HepG2 (cell line): Measurements from ENCODE around the gene PARD3. TPM values are rescaled to one million over a fixed set of nuclear protein-coding genes. Genes with fewer than 3 reads are reported as not detected.

Experiments used
- ATAC-seq: fragments of 200-7000 bp; cut with Tn5 transposase; 3 replicates; pipeline ENCODE4 v1.9.1; 2020; ENCODE audit warnings: mild to moderate bottlenecking, moderate library complexity
- BruUV-seq: library from RNA; stranded (reverse); fragments of 400-500 nt; replicated peaks from 2 replicates; lab custom pipeline; 2021; lab: Mats Ljungman, UMichigan
- CTCF ChIA-PET: fragments of 300-600 bp; formaldehyde crosslinking; extraction: SDS; loops from one replicate; lab custom pipeline; 2021; ENCODE audit warnings: low total read pairs, inconsistent platforms, low intra/inter-chr PET ratio; lab: Yijun Ruan, JAX
- POLR2A ChIA-PET: fragments of 350-600 bp; sonication (Branson Sonifier 250); formaldehyde crosslinking; loops from one replicate; lab custom pipeline; 2020; ENCODE audit warnings: antibody characterized with exemption, inconsistent platforms; lab: Yijun Ruan, JAX
- DNase-seq: peaks from one replicate; pipeline ENCODE4 v3.0.0-alpha.2; 2015; ENCODE audit warnings: low spot score
- FAIRE-seq: peaks from 3 replicates; lab custom pipeline; 2011; peaks lifted over from hg19 to GRCh38; lab: Jason Lieb, UNC
- H2AFZ ChIP-seq: one replicate; pipeline ENCODE4 v1.6.1; 2011; ENCODE audit warnings: low read length, inconsistent platforms
- H3K27ac ChIP-seq: fragments of 300-600 bp; 3 replicates; pipeline ENCODE4 v1.8.0; 2011; ENCODE audit warnings: mixed run types, mild to moderate bottlenecking, mixed read lengths, low read length, inconsistent platforms; ENCODE audit not compliant: insufficient read depth; ENCODE audit errors: extremely low read length
- H3K27me3 ChIP-seq, 2 experiments: fragments of 200-600 bp in 1 of 2; 2 replicates in 1 of 2; 3 replicates in 1 of 2; pipeline versions ENCODE4 v1.6.0 to v1.8.0; 2011; ENCODE audit warnings: low read length in 2 of 2, mild to moderate bottlenecking in 2 of 2, moderate library complexity in 2 of 2, inconsistent platforms in 1 of 2; ENCODE audit not compliant: insufficient read depth in 2 of 2, control insufficient read depth in 1 of 2
- H3K36me3 ChIP-seq, 2 experiments: fragments of 200-600 bp in 1 of 2; replicated peaks in 1 of 2; 2 replicates in 1 of 2; 3 replicates in 1 of 2; pipeline versions ENCODE4 v1.5.1 to v1.8.0; 2011; ENCODE audit warnings: low read length in 2 of 2, inconsistent platforms in 1 of 2; ENCODE audit not compliant: insufficient read depth in 2 of 2, control insufficient read depth in 1 of 2
- H3K4me1 ChIP-seq: 2 replicates; pipeline ENCODE4 v1.5.1; 2012; ENCODE audit warnings: low read length, inconsistent platforms; ENCODE audit not compliant: insufficient read depth
- H3K4me2 ChIP-seq: 2 replicates; pipeline ENCODE4 v1.6.0; 2011; ENCODE audit warnings: low read depth, low read length, inconsistent platforms
- H3K4me3 ChIP-seq, 3 experiments: fragments of 200-600 bp in 1 of 3; sonication (generic), shearing (Covaris generic) in 1 of 3; replicated peaks in 1 of 3; 2 replicates each; pipeline ENCODE4 v1.5.1; 2011 to 2016; ENCODE audit warnings: low read length in 3 of 3, inconsistent platforms in 2 of 3, low read depth in 2 of 3, mild to moderate bottlenecking in 2 of 3, control low read depth in 1 of 3, mixed read lengths in 1 of 3; ENCODE audit not compliant: insufficient read depth in 1 of 3
- H3K79me2 ChIP-seq: one replicate; pipeline ENCODE4 v1.6.1; 2011; ENCODE audit warnings: low read length, inconsistent platforms; ENCODE audit not compliant: insufficient read depth
- H3K9ac ChIP-seq: 2 replicates; pipeline ENCODE4 v1.6.0; 2011; ENCODE audit warnings: mild to moderate bottlenecking, low read depth, low read length, inconsistent platforms; ENCODE audit not compliant: insufficient read depth
- H3K9me3 ChIP-seq: 2 replicates; pipeline ENCODE4 v1.5.1; 2012; ENCODE audit warnings: mild to moderate bottlenecking, low read length
- H4K20me1 ChIP-seq: 2 replicates; pipeline ENCODE4 v1.6.0; 2011; ENCODE audit warnings: inconsistent platforms, mild to moderate bottlenecking, low read length, moderate library complexity; ENCODE audit not compliant: insufficient read depth
- ATF2 ChIP-seq: sonication (generic); formaldehyde crosslinking; IDR thresholded peaks from 2 replicates; pipeline ENCODE4 v1.4.0; 2020; ENCODE audit warnings: missing genetic modification reagents
- CTCF ChIP-seq: sonication (generic); formaldehyde crosslinking; IDR thresholded peaks from 2 replicates; pipeline ENCODE4 v1.5.0; 2020; ENCODE audit warnings: mild to moderate bottlenecking, missing genetic modification reagents, moderate library complexity
- GATAD2A ChIP-seq: IDR thresholded peaks from 2 replicates; pipeline ENCODE4 v1.6.1; 2016
- GMEB1 ChIP-seq: sonication (generic); formaldehyde crosslinking; IDR thresholded peaks from 2 replicates; pipeline ENCODE4 v1.5.1; 2020; ENCODE audit warnings: missing genetic modification reagents, mild to moderate bottlenecking, borderline replicate concordance
- MBD4 ChIP-seq: IDR thresholded peaks from 2 replicates; pipeline ENCODE4 v1.6.1; 2012; ENCODE audit warnings: low read length, inconsistent platforms, borderline replicate concordance
- MIER2 ChIP-seq: IDR thresholded peaks from 2 replicates; pipeline ENCODE4 v1.6.1; 2016; ENCODE audit warnings: missing biosample characterization, missing genetic modification reagents
- MLLT10 ChIP-seq: sonication (generic); formaldehyde crosslinking; IDR thresholded peaks from 2 replicates; pipeline ENCODE4 v1.4.0; 2020; ENCODE audit warnings: missing genetic modification reagents
- MLXIP ChIP-seq: sonication (generic); formaldehyde crosslinking; IDR thresholded peaks from 2 replicates; pipeline ENCODE4 v1.9.0; 2021; ENCODE audit warnings: missing genetic modification reagents, borderline replicate concordance
- PAWR ChIP-seq: sonication (generic); formaldehyde crosslinking; IDR thresholded peaks from 2 replicates; pipeline ENCODE4 v1.4.0; 2020; ENCODE audit warnings: missing genetic modification reagents, mild to moderate bottlenecking, borderline replicate concordance
- PBX3 ChIP-seq: sonication (generic); formaldehyde crosslinking; IDR thresholded peaks from 2 replicates; pipeline ENCODE4 v1.8.1; 2023; ENCODE audit warnings: missing genetic modification reagents, inconsistent platforms, borderline replicate concordance
- PHF20 ChIP-seq: sonication (generic); formaldehyde crosslinking; IDR thresholded peaks from 2 replicates; pipeline ENCODE4 v1.5.0; 2020; ENCODE audit warnings: mild to moderate bottlenecking, missing genetic modification reagents
- SALL2 ChIP-seq: sonication (generic); formaldehyde crosslinking; IDR thresholded peaks from 2 replicates; pipeline ENCODE4 v1.8.1; 2023; ENCODE audit warnings: mild to moderate bottlenecking, missing genetic modification reagents, inconsistent platforms
- TEAD3 ChIP-seq: optimal IDR thresholded peaks from 2 replicates; pipeline ENCODE3; 2016; ENCODE audit warnings: borderline replicate concordance
- ZNF296 ChIP-seq: sonication (generic); formaldehyde crosslinking; conservative IDR thresholded peaks from 2 replicates; pipeline ENCODE4 v1.5.0; 2020; ENCODE audit warnings: mild to moderate bottlenecking, missing genetic modification reagents
- ZNF768 ChIP-seq: sonication (generic); formaldehyde crosslinking; IDR thresholded peaks from 2 replicates; pipeline ENCODE4 v1.4.0; 2020; ENCODE audit warnings: missing genetic modification reagents
- ZNF782 ChIP-seq: sonication (generic); formaldehyde crosslinking; IDR thresholded peaks from 2 replicates; pipeline ENCODE4 v1.4.0; 2020; ENCODE audit warnings: missing genetic modification reagents, mild to moderate bottlenecking, borderline replicate concordance
- ZSCAN9 ChIP-seq: IDR thresholded peaks from 2 replicates; pipeline ENCODE4 v1.6.1; 2016; ENCODE audit warnings: borderline replicate concordance
- WGBS: methylation state at CpG from one replicate; pipeline ENCODE4 v1.1.6; 2017; ENCODE audit warnings: low lambda C conversion rate; 5-methylcytosine and 5-hydroxymethylcytosine counted together
- in situ Hi-C: cut with HindIII; loops from 2 replicates; pipeline ENCODE4 v1.10.0; 2017; ENCODE audit warnings: low pct_unique_long_range_greater_than_20kb; ENCODE audit not compliant: extremely low pct_ligation_motif_present
- intact Hi-C: fragments of 100-400 bp; cut with micrococcal nuclease; formaldehyde crosslinking; loops from one replicate; pipeline ENCODE4 v1.10.0; 2022; ENCODE audit not compliant: unreplicated experiment
- polyA plus RNA-seq, 8 experiments: library from polyadenylated mRNA; depleted of rRNA in 3 of 8; stranded (reverse) in 7 of 8; unstranded in 1 of 8; fragments of >200 nt; fragmentation: Illumina TruSeq in 4 of 8; extraction: Trizol in 4 of 8; gene quantifications; 2 replicates each; pipeline versions ENCODE4 v1.2.1 to v1.2.3, GENCODE V29; 2011 to 2016; ENCODE audit warnings: low read depth in 4 of 8, missing spikeins in 1 of 8, mixed read lengths in 1 of 8; ENCODE audit not compliant: insufficient read depth in 1 of 8
- total RNA-seq, 5 experiments: library from RNA; depleted of rRNA; stranded (reverse); fragments of >200 nt; fragmentation: Illumina TruSeq; extraction: Trizol; gene quantifications; 2 replicates each; pipeline ENCODE4 v1.2.3, GENCODE V29; 2016; ENCODE audit warnings: low read depth in 1 of 5

PARD3 gene
- total and polyA plus RNA-seq, 2 of the 13 experiments (the other 11 are each of a cell fraction or from before 2014, with no cell fraction given) = 40.9 to 60.0 TPM

GRCh38 chr10:34717429-34717828, 97.7 kb downstream of the PARD3 start:
- peaks cover 77% of the 10 kb centered on the region for H3K4me1 ChIP-seq
- CTCF ChIA-PET = no interaction called here
- no peak for FAIRE-seq
- TF ChIP-seq TEAD3 (CRISPR knock-in tag) (peak; percentile 19), PAWR (CRISPR knock-in tag) (no peak), ATF2 (no peak), SALL2 (CRISPR knock-in tag) (no peak), ZNF296 (CRISPR knock-in tag) (no peak), MBD4 (no peak), ZNF768 (no peak), CTCF (CRISPR knock-in tag) (no peak), PBX3 (CRISPR knock-in tag) (no peak), ZSCAN9 (no peak), GMEB1 (CRISPR knock-in tag) (no peak), ZNF782 (CRISPR knock-in tag) (no peak), PHF20 (no peak), MIER2 (CRISPR knock-in tag) (no peak), MLLT10 (CRISPR knock-in tag) (no peak), MLXIP (CRISPR knock-in tag) (no peak), GATAD2A (CRISPR knock-in tag) (peak; percentile 55)

More at GRCh38 chr10:34717429-34717828, 97.7 kb downstream of the PARD3 start:
- Histone ChIP-seq H3K79me2 (peaks cover 82% of the 10 kb centered on the region), H3K27ac (peak overlapping the region; percentile 45), H3K4me2 (peak overlapping the region; percentile 45), H2AFZ (no peak overlapping the region), H3K36me3 (no peaks in the 10 kb centered on the region), H3K27me3 (no peaks in the 10 kb centered on the region), H3K9me3 (no peaks in the 10 kb centered on the region), H3K9ac (no peak overlapping the region), H4K20me1 (peaks cover 23% of the 10 kb centered on the region), H3K4me3 (peak overlapping the region in 1 of 3 experiments; percentile 15; a peak in 1 of 6 replicates)
- ATAC-seq (peak; percentile 58), DNase-seq (peak; percentile 59)
- in situ Hi-C loops = no loop called here
- BruUV-seq = no TSS peak
- POLR2A ChIA-PET = interaction anchor here (2.0 kb wide), 1 partner anchor 20 kb away, joined by 9 read pairs; no protein-coding TSS in a partner anchor
- intact Hi-C loops = no loop called here
- 31% methylated on average over 7 of the region's 7 CpGs for WGBS
